Renal cortex interstitium (tissue), 15 donors: ENCODE measurements around the gene C9orf50. TPM values are rescaled to one million over a fixed set of nuclear protein-coding genes. Genes with fewer than 3 reads are reported as not detected.
"Not testable (repeated sequence)": the region's sequence is repeated elsewhere in the genome, so short reads cannot be mapped to it uniquely, and the experiment has no call there.

Experiments used
- DNase-seq, 11 donors: peaks; one replicate each; pipeline ENCODE4 v3.0.0-alpha.2; 2013; ENCODE audit warnings: low read depth in 9 of 11, low spot score in 4 of 11; ENCODE audit errors: extremely low read depth in 1 of 11
- long read RNA-seq, 16 experiments: transcript quantifications; one replicate each; lab custom pipeline, GENCODE V29; 2026
- polyA plus RNA-seq, 3 donors: library from polyadenylated mRNA; unstranded; fragments of 120-200 nt; gene quantifications; one replicate each; pipeline ENCODE4 v1.2.1, GENCODE V29; 2013; ENCODE audit not compliant: insufficient read length in 3 of 3

The C9orf50 gene
- polyA plus RNA-seq = 1 to 10 TPM in 1 of 3 donors, under 1 TPM in 1, not detected in 1; 0.69 to 1.4 TPM
- long read RNA-seq, donor 1 = 0 reads
- long read RNA-seq, donor 2 = 0 reads
- long read RNA-seq, donor 3, partial matches to known transcripts = 11 of 27 reads
- long read RNA-seq, donor 3, other reads (novel, unspliced or antisense) = 16 of 27 reads
- long read RNA-seq, donor 4 = 0 reads
- long read RNA-seq, donor 5 = 0 reads
- long read RNA-seq, donor 6, partial matches to known transcripts = 7 of 7 reads
- long read RNA-seq, donor 6, other reads (novel, unspliced or antisense) = 0 of 7 reads
- long read RNA-seq, donor 7 = 0 reads
- long read RNA-seq, donor 8 = 0 reads
- long read RNA-seq, donor 9 = 0 reads
- long read RNA-seq, donor 10 = 0 reads
- long read RNA-seq, donor 11 = 0 reads
- long read RNA-seq, donor 12 = 0 reads
- long read RNA-seq, donor 13 = 0 reads
- long read RNA-seq, donor 14 = 0 reads
- long read RNA-seq, donor 15 = 0 reads
- long read RNA-seq, donor 16 = 0 reads

GRCh38 chr9:129620669-129621295, at the start of gene C9orf50:
Gene C9orf50, minus strand, starts transcription at chr9:129621101. Its CDS starts 527 bp downstream, at chr9:129620574.
- DNase-seq = no peak

GRCh38 chr9:129669946-129670345, 49.0 kb upstream of the C9orf50 start:
- no peak for DNase-seq

- DNase-seq = no peak
These were observed 48.3 kb upstream of the C9orf50 start for GRCh38 chr9:129669141-129669718.

DNA sequence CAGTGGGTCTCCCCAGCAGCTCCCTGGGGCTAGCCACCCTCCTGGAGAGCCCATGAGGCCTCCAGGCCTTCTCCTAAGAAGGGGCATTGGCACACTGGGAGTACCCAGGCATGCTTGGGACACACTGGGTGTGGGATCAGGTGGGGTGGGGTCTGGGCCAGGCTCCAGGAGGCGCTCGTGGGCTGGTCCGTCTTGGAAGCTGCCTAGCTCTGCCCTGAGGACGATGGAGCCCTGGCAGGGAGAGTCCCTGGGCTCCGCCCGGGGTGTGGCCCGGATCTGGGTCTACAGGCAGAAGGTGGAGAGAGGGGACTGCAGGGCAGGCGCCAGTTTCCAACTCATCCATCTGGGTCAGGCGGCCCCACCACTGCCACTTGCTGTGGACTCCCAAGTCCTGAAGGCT, 46.9 kb upstream of the C9orf50 start:
- DNase-seq = no peak

- DNase-seq = no peak
These were observed 46.5 kb upstream of the C9orf50 start for GRCh38 chr9:129667378-129667777.

DNA sequence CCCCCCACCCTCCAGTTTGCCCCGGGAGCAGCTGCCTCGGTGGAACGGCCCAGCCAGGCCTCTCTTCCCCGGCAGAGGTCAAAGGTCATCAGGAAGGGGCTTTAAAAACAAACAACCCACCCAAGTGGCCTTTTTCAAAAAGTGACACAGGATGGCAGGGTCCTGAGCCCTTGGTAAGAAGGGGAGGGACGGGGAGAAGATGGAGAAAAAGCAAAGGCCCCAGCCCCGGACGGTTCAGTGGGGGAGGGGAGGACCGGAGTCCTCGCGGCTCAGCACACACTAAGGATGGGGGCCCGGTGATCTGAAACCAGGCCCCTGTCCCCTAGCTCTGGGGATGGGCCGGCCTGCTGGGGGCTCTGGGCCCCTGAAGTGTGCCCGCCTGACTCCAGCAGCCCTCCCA, 45.7 kb upstream of the C9orf50 start:
- no peak for DNase-seq

DNA sequence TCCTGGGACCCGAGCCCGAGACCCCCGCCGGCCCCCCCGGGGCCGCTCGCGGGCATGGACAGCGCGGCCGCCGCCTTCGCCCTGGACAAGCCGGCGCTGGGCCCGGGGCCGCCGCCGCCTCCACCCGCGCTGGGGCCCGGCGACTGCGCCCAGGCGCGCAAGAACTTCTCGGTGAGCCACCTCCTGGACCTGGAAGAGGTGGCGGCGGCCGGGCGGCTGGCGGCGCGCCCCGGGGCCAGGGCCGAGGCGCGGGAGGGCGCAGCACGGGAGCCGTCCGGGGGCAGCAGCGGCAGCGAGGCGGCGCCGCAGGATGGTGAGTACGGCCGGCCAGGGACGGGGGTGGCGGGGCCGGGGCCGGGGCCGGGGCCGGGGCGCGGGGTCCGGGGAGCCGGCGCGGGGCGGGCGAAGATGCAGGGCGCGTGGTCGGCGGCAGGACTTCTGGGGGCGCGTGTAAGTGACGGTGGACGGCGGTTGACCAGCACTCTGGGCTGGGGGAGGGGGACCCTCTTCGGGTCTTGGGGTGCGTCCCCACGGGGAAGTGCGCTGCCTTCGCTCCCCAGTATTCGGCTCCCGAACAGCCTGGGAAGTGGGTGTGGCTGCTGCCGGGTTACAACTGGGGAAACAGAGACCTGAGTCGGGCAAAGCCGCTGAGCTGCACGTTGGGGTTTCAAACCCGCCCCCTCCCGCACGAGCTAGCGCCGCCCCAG, 45.1 kb upstream of the C9orf50 start:
- no peak for DNase-seq

DNA sequence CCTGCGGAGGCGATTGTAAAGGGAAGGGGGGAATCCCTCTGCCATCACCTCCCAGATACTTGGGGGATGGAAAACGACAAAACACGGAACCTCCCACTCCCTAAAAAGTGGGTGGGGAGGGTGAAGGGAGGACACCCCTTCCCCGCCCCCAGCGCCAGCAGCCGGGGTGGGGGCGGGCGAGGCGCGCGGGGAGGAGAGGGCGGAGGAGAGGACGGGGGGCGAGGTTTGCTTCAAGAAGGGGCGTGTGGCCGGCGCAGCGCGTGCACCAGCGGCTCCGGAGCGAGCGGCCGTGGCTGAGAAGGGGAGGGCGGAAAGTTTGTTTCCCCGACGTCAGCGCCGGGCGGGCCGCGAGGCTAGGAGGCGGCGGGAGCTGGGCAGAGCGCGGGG, 44.5 kb upstream of the C9orf50 start, which contains the start of gene PRRX2:
PRRX2 (plus strand) TSS at position 259 of the 387 bp plus-strand sequence. CDS start 221 bp downstream, outside the sequence.
- DNase-seq = peak in 1 of 11 donors; percentile 36

DNA sequence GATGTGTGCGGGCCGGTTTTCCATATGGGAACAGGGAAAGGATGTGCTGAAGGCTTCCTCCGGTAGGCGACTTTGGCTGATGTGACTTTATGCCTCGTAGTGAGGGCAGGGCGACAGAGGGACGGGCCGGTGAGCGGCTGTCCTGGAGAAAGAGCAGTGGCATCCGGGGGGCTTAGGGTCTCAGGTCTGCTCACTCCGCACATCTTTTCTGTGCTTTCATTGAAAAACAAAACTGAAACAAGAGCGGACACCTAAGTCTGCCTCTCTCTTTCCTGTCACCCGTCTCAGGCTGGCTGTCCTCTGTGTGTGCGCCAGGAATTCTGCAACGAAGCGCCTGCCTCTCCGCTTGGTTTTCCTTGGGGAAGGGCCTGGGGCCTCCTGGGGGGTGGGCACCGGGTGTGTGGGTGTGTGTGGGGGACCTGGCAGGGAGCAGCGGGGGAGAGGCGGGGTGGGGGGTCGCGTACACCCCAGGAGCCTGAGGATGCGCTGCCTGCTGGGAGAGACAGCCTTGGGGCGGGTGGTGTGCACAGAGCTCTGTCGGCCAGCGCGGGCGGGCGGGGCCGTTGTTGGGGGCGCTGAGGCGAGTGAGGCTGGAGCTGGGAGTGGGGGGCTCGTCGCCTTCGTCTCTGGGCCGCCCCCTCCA, 44.0 kb upstream of the C9orf50 start:
- DNase-seq = no peak

DNA sequence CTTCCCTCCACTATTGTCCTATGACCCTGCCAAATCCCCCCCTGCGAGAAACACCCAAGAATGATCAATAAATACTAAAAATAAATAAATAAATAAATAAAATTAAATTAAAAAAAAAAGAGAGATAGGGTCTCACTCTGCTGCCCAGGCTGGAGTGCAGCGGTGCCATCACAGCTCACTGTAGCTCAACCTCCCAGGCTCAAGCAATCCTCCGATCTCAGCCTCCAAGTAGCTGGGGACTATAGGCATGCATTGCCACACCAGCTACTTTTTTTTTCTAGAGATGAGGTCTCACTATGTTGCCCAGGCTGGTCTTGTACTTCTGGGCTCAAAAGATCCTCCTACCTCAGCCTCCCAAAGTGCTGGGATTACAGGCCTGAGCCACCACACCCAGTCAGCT, 41.3 kb upstream of the C9orf50 start:
- DNase-seq = not testable (repeated sequence)

- no peak for DNase-seq
These were observed 40.1 kb upstream of the C9orf50 start for GRCh38 chr9:129661029-129661428.

DNA sequence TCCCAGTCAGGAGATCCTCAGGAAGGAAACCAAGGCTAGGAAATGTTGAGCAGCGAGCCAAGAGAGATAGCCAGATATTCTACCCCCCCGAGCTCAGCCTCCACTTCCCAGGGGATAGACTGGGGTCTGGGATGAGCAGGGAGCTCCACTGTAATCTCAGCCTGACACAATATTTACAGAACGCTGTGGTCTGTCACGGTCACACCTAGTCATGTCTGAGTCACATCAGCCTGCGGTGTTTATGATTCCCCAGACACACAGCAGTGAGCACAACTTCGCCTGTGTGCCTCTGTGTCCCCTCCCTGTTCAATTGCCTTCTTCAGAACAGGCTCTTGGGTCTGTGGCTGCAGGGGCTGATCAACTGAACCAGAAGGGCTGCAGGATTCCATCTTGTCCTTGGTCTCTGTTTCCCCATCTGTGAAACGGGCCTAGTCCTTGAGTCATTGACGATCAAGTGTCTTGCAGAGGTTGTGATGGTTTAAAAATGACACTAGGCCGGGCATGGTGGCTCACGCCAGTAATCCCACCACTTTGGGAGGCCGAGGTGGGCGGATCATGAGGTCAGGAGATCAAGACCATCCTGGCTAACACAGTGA, 36.0 kb upstream of the C9orf50 start:
- no peak for DNase-seq

DNA sequence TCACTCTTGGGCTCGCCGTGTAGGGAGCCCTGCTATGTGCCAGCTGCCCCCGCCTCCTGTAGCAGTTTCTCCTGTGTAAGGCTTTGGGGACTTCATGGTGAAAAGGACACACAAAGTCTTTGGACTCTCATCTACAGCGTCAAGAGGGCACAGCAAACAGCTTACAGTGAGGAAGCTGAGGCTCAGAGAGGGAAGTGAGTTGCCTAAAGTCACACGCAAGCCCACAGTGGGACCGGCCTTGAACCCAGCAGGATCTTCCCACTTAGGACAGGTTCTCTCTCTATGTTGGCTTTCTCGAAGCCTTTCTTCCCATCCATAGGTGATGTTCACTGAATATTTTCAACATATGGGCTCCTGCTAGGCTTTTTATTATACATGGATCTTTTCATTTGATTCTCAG, 34.8 kb upstream of the C9orf50 start:
- DNase-seq = no peak

DNA sequence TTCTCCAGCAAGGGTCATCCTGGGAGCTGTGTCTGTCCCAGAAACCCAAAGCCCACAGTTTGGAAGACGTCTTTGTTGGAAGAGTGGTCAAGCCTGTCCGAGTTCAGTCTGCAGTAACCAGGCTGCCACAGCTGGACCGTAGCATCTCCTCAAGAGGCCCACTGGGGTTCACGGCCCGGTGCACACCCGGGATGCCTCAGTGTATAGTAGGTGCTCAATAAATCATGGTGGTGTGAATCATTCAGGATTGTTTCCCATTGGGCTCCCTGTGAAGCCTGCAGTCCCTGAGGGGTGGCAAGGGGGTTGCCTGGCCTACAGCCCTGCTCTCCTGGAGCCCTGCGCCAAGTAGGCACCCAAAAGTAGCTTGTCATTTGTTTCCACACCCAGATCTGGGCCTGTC, 34.3 kb upstream of the C9orf50 start:
- DNase-seq = no peak

- DNase-seq = no peak
These were observed 33.7 kb upstream of the C9orf50 start for GRCh38 chr9:129654554-129655040.

GRCh38 chr9:129653823-129654553, 33.1 kb upstream of the C9orf50 start:
- DNase-seq = peak in 10 of 11 donors; percentile 49 to 76 (median 60)

DNA sequence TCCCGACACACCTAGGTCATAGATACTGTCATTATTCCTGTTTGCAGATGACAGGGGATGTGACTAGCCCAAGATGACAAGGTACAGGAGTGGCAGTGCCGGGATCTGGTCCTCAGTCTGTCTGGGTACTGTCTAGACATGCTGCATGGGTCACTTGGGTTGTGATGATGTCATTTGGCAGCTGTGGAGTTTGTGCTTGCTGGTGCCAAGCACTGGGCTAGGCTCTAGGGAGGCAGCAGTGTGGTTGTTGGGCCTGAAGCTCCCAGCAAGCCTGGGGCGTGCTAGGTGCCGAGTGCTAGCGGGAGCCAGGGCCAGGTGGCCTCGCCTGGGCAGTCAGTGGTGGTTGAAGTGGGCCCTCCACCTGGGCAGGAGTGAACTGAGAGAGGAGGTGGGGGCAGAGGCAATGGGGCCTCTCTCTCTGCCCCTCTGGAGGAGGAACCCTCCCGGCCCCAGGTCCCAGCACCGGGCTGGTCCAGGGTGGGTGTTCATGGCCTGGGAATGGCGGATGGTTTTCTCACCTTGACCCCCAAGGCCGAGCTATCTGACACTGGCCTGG, 29.9 kb upstream of the C9orf50 start:
- no peak for DNase-seq
